Skeletal muscle cell (primary cell): ENCODE measurements around the gene P2RY1.

Experiments used
- DNase-seq: peaks from one replicate; pipeline ENCODE4 v3.0.0-alpha.2; 2010; ENCODE audit warnings: low read depth
- H3K4me3 ChIP-seq: 2 replicates; pipeline ENCODE4 v1.5.1; 2011; ENCODE audit warnings: low read depth, mild to moderate bottlenecking, control low read depth, low read length, moderate library complexity

Gene P2RY1

GRCh38 chr3:152885076-152885475, 50.1 kb downstream of the P2RY1 start:
- DNase-seq, result no peak
- no peak overlapping the region for H3K4me3 ChIP-seq
